DOHH2 (cell line): ENCODE data around the gene RRAGA.

Source experiments
- H3F3A ChIP-seq: fragments of 200-600 bp; sonication (generic), shearing (Covaris generic); 2 replicates; pipeline ENCODE4 v1.6.0; 2016; ENCODE audit warnings: antibody characterized with exemption, mild to moderate bottlenecking; ENCODE audit not compliant: control insufficient read depth, insufficient read depth
- H3K27ac ChIP-seq: fragments of 200-600 bp; sonication (generic); 2 replicates; pipeline ENCODE4 v1.5.1; 2014; ENCODE audit warnings: low read depth, mild to moderate bottlenecking, low read length, moderate library complexity
- H3K27me3 ChIP-seq: fragments of 200-600 bp; sonication (generic); 2 replicates; pipeline ENCODE4 v1.6.1; 2014; ENCODE audit warnings: mild to moderate bottlenecking, low read length, mixed read lengths; ENCODE audit not compliant: control insufficient read depth
- H3K36me3 ChIP-seq: fragments of 200-600 bp; sonication (generic); 2 replicates; pipeline ENCODE4 v1.6.1; 2014; ENCODE audit warnings: mild to moderate bottlenecking, low read length, moderate library complexity, mixed read lengths; ENCODE audit not compliant: control insufficient read depth
- H3K4me1 ChIP-seq: fragments of 200-600 bp; sonication (generic); 2 replicates; pipeline ENCODE4 v1.6.1; 2014; ENCODE audit warnings: mild to moderate bottlenecking, low read length, mixed read lengths; ENCODE audit not compliant: control insufficient read depth
- H3K4me2 ChIP-seq: fragments of 200-600 bp; sonication (generic); 2 replicates; pipeline ENCODE4 v1.6.0; 2014; ENCODE audit warnings: mild to moderate bottlenecking, low read length, moderate library complexity
- H3K4me3 ChIP-seq: fragments of 200-600 bp; sonication (generic); 2 replicates; pipeline ENCODE4 v1.5.1; 2014; ENCODE audit warnings: mild to moderate bottlenecking, low read length, mixed read lengths
- H3K79me2 ChIP-seq: fragments of 200-600 bp; sonication (generic); 2 replicates; pipeline ENCODE4 v1.6.1; 2014; ENCODE audit warnings: mild to moderate bottlenecking, low read length, mixed read lengths; ENCODE audit not compliant: control insufficient read depth
- H3K9me2 ChIP-seq: fragments of 200-600 bp; sonication (generic); replicated peaks from 2 replicates; pipeline ENCODE4 v1.6.1; 2014; ENCODE audit warnings: mild to moderate bottlenecking, low read length, mixed read lengths; ENCODE audit not compliant: control insufficient read depth
- H3K9me3 ChIP-seq: fragments of 200-600 bp; sonication (generic); 2 replicates; pipeline ENCODE4 v1.6.1; 2014; ENCODE audit warnings: antibody characterized with exemption, low read length, mixed read lengths; ENCODE audit not compliant: control insufficient read depth, insufficient read depth
- H4K20me1 ChIP-seq: fragments of 200-600 bp; sonication (generic); 2 replicates; pipeline ENCODE4 v1.6.0; 2014; ENCODE audit warnings: low read depth, mild to moderate bottlenecking, antibody characterized with exemption, low read length, moderate library complexity; ENCODE audit not compliant: control insufficient read depth, insufficient read depth
- CTCF ChIP-seq: fragments of 200-600 bp; sonication (generic); IDR thresholded peaks from one replicate; pipeline ENCODE4 v1.5.1; 2014; ENCODE audit warnings: antibody characterized with exemption, mild to moderate bottlenecking, low read depth, low read length; ENCODE audit not compliant: poor library complexity, severe bottlenecking
- EZH2phosphoT487 ChIP-seq: fragments of 200-600 bp; sonication (generic); IDR thresholded peaks from 2 replicates; pipeline ENCODE4 v1.6.1; 2017; ENCODE audit warnings: borderline replicate concordance, mild to moderate bottlenecking, antibody characterized with exemption, low read length, moderate library complexity, mixed read lengths

Gene RRAGA

GRCh38 chr9:19023078-19023477, 26.1 kb upstream of the RRAGA start:
- H3K79me2 ChIP-seq: no peaks in the 10 kb centered on the region
- TF ChIP-seq CTCF (no peak), EZH2phosphoT487 (no peak)
- H3K9me2 ChIP-seq: no peaks in the 10 kb centered on the region
- H3K4me3 ChIP-seq: no peak overlapping the region
- no peaks in the 10 kb centered on the region for H4K20me1 ChIP-seq
- H3K4me1 ChIP-seq: no peaks in the 10 kb centered on the region
- no peaks in the 10 kb centered on the region for H3F3A ChIP-seq
- H3K27ac ChIP-seq: no peak overlapping the region
- no peaks in the 10 kb centered on the region for H3K9me3 ChIP-seq
- no peak overlapping the region for H3K4me2 ChIP-seq
- H3K36me3 ChIP-seq: no peaks in the 10 kb centered on the region
- H3K27me3 ChIP-seq: no peaks in the 10 kb centered on the region

- Histone ChIP-seq H3K79me2 (no peaks in the 10 kb centered on the region), H3K4me2 (no peak overlapping the region), H3K27me3 (peaks cover 2% of the 10 kb centered on the region; the same call in 1 of the 2 replicates), H3K9me3 (no peaks in the 10 kb centered on the region), H3K4me1 (no peaks in the 10 kb centered on the region), H3K36me3 (no peaks in the 10 kb centered on the region), H3F3A (no peaks in the 10 kb centered on the region), H3K4me3 (no peak overlapping the region), H3K9me2 (no peaks in the 10 kb centered on the region), H3K27ac (no peak overlapping the region), H4K20me1 (no peaks in the 10 kb centered on the region)
- no peak for TF ChIP-seq EZH2phosphoT487
- no peak for TF ChIP-seq CTCF
These were observed 22.9 kb upstream of the RRAGA start for GRCh38 chr9:19026375-19026774.

GRCh38 chr9:19027825-19028224, 21.4 kb upstream of the RRAGA start:
- Histone ChIP-seq H3K4me3 (no peak overlapping the region), H3K9me3 (no peaks in the 10 kb centered on the region), H3K4me1 (no peaks in the 10 kb centered on the region), H3K79me2 (no peaks in the 10 kb centered on the region), H3K9me2 (no peaks in the 10 kb centered on the region), H3K36me3 (no peaks in the 10 kb centered on the region), H3K27ac (no peak overlapping the region), H4K20me1 (no peaks in the 10 kb centered on the region), H3F3A (no peaks in the 10 kb centered on the region), H3K27me3 (peaks cover 2% of the 10 kb centered on the region; the same call in 1 of the 2 replicates), H3K4me2 (no peak overlapping the region)
- TF ChIP-seq CTCF (no peak), EZH2phosphoT487 (no peak)
